Urothelium cell line (cell line): ENCODE measurements around the gene CKS2.

ENCODE experiments used
- DNase-seq: peaks from one replicate; pipeline ENCODE4 v3.0.0; 2011; ENCODE audit warnings: low spot score, mixed read lengths
- FAIRE-seq: peaks from 2 replicates; lab custom pipeline; 2011; peaks lifted over from hg19 to GRCh38; lab: Jason Lieb, UNC

The CKS2 gene

GRCh38 chr9:89363921-89364665 lies 53.1 kb downstream of the CKS2 start:
- no peak for FAIRE-seq
- DNase-seq, result no peak

GRCh38 chr9:89364666-89365531 lies 53.9 kb downstream of the CKS2 start:
- DNase-seq, result no peak
- no peak for FAIRE-seq

DNA sequence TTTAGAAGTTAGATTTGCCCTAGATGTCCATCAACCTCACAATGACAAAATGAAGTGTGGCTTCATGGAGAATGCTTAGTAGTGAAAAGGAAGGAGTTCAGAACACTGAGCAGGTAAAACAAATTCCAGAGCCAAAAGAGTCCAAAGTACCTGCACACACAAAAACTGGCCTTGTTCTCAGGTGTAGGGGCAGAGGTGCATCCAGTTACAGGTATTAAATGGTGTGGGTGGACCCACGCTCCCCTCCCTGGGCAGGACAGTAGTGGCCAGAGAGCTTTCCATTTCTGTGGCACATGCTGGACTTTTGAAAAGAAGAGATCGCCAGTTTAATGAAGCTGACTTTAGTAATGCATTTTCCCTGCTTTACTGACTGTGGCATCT lies 54.5 kb downstream of the CKS2 start:
- DNase-seq (no peak), FAIRE-seq (no peak)
